Right cardiac atrium (tissue), 5 donors: ENCODE data around the gene LTO1. TPM values are rescaled to one million over a fixed set of nuclear protein-coding genes. Genes with fewer than 3 reads are reported as not detected.
A peak's percentile ranks its signal among the peaks of the same experiment; 100 is the strongest.

Experiments
- ATAC-seq, 2 donors: fragments of 200-7000 bp; cut with Tn5 transposase; one replicate each; pipeline versions ENCODE4 v1.8.0 to v1.9.1; 2020; ENCODE audit warnings: moderate library complexity in 2 of 2, mild to moderate bottlenecking in 1 of 2
- DNase-seq, 3 donors: peaks; one replicate each; pipeline ENCODE4 v3.0.0-alpha.2; 2020
- H3K27ac ChIP-seq: one replicate; pipeline ENCODE4 v1.5.1; 2013; ENCODE audit warnings: mild to moderate bottlenecking, low read length, control low read depth, moderate library complexity
- H3K27me3 ChIP-seq: one replicate; pipeline ENCODE4 v1.6.1; 2013; ENCODE audit not compliant: control insufficient read depth, insufficient read depth
- H3K4me1 ChIP-seq: one replicate; pipeline ENCODE4 v1.6.1; 2013; ENCODE audit warnings: low read length; ENCODE audit not compliant: control insufficient read depth, insufficient read depth
- H3K4me3 ChIP-seq: one replicate; pipeline ENCODE4 v1.5.1; 2013; ENCODE audit warnings: low read length, control low read depth
- H3K9me3 ChIP-seq: one replicate; pipeline ENCODE4 v1.6.1; 2013; ENCODE audit warnings: low read length; ENCODE audit not compliant: control insufficient read depth
- WGBS: extraction: QIAGEN DNeasy Blood & Tissue Kit; methylation state at CpG from one replicate; pipeline ENCODE4 v1.1.7; 2013; 5-methylcytosine and 5-hydroxymethylcytosine counted together
- intact Hi-C, 4 donors: fragments of 100-400 bp; cut with DNase I; formaldehyde crosslinking; loops; one replicate each; pipeline versions ENCODE4 v1.11.0 to v1.14.0; 2022 to 2023
- long read RNA-seq, 4 donors: library from polyadenylated mRNA; unstranded; transcript quantifications; one replicate each; pipeline ENCODE4 v2.0.0, GENCODE V29; 2020 to 2021
- polyA plus RNA-seq: library from polyadenylated mRNA; stranded (reverse); fragments of 200-250 nt; gene quantifications from one replicate; pipeline ENCODE4 v1.2.3, GENCODE V29; 2013
- total RNA-seq, 4 donors: library from RNA; stranded (reverse); fragmentation: NEBNext Ultra II Directional; extraction: Animal tissue kit (Norgen Biotek cat#: 25700); gene quantifications; one replicate each; pipeline ENCODE4 v1.2.1, GENCODE V29; 2021
- donor health status: healthy with polysubstance abuse.
- donor health status: DM: no; HTN: yes; CAD: no.
- donor health status: DM: no; HTN: no; CAD: no.
- donor health status: DM: no; HTN: yes; CAD: no; lungs with severe emphysema.
- donor health status: DM: yes; HTN: yes; CAD: no.

LTO1 gene, protein sequence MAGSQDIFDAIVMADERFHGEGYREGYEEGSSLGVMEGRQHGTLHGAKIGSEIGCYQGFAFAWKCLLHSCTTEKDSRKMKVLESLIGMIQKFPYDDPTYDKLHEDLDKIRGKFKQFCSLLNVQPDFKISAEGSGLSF
- 10 to 100 TPM in 3 of 4 donors, 1 to 10 TPM in 1; 8.7 to 13.6 (median 10.6) TPM for total RNA-seq
- 10.1 TPM for polyA plus RNA-seq
- long read RNA-seq, donor 1, transcript LTO1-201 (5 exons, 2,478 nt): major isoform, 6 of 20 reads
- long read RNA-seq, donor 1, partial matches to known transcripts: 2 of 20 reads
- long read RNA-seq, donor 1, other reads (novel, unspliced or antisense): 11 of 20 reads
- long read RNA-seq, donor 2, transcript LTO1-201 (5 exons, 2,478 nt): major isoform, 5 of 5 reads
- long read RNA-seq, donor 2, partial matches to known transcripts: 0 of 5 reads
- long read RNA-seq, donor 2, other reads (novel, unspliced or antisense): 0 of 5 reads
- long read RNA-seq, donor 3, transcript LTO1-201 (5 exons, 2,478 nt): major isoform, 6 of 93 reads
- long read RNA-seq, donor 3, transcript LTO1-215 (4 exons, 444 nt): minor isoform, 5 of 93 reads
- long read RNA-seq, donor 3, partial matches to known transcripts: 0 of 93 reads
- long read RNA-seq, donor 3, other reads (novel, unspliced or antisense): 81 of 93 reads
- long read RNA-seq, donor 4, partial matches to known transcripts: 0 of 5 reads
- long read RNA-seq, donor 4, other reads (novel, unspliced or antisense): 2 of 5 reads

DNA sequence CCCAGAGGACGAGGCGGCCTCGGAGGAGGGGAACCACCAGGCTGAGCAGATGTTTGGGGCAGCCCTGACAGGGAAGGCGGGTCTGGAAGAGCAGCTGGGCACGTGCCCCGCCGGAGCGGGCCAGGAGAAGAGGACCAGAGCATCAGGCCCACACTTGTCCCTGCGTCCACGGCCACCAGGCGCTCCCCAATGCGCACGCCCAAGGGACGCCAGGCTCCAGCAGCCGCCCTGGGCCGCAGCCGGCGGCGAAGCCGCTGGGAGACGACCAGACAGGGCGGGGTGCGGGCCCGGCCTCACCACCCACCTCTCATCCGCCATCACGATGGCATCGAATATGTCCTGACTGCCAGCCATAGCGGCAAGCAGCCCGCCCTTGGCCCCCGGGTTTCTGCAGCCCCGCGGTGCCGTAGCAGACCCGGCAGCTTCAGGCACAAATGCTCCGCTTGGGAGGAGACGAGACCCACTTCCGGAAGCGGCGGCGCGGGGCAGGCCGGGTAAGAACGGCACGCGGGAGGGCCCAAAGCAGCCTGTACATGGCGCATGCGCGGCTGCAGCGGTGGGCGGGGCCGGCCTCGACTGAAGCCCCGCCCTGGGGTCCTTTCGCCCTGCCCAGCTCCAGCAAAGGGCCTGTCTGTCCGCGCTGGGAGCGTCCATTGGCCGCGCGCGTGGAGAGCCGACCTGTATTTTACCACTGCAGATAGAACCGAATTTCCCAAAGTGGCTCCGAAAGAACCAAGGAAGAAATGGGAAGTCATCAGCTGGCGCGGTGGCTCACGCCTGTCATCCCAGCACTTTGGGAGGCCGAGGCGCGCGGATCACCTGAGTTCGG is at the start of gene LTO1:
Gene LTO1, minus strand, starts transcription at position 468 of the 829 bp plus-strand sequence. Its CDS starts 114 bp downstream, at position 354.
- intact Hi-C loops: no loop called here
- 4% methylated on average over 72 of the region's 72 CpGs for WGBS
- Histone ChIP-seq H3K4me3 (peak within 1 kb of the TSS; percentile 54), H3K9me3 (no peaks in the 10 kb centered on the region), H3K27me3 (no peaks in the 10 kb centered on the region), H3K27ac (peak within 1 kb of the TSS; percentile 71), H3K4me1 (peaks cover 3% of the 10 kb centered on the region)
- ATAC-seq: peak; percentile 98 to 99
- DNase-seq: peak; percentile 97 to 99 (median 99)

DNA sequence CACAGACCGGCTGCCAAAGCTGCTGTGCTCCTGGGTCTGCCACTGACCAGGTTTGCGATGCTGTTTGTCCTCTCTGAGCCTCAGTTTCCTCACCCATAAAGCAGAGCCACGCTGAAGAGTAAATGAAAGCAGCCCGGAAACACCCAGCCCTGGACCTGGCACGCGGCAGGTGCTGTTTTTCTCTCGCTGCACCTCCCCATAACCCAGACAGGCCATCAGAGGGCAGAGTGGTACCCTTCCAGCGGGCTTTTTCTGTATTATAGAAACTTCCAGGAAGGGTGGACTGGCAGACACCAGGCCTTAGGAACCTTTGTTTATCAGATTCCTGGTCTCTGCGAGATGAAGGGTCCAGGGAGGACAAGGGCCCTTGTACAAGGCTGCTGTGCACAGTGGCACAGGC is 46.6 kb upstream of the LTO1 start:
- no peaks in the 10 kb centered on the region for H3K9me3 ChIP-seq
- intact Hi-C loops: no loop called here

DNA sequence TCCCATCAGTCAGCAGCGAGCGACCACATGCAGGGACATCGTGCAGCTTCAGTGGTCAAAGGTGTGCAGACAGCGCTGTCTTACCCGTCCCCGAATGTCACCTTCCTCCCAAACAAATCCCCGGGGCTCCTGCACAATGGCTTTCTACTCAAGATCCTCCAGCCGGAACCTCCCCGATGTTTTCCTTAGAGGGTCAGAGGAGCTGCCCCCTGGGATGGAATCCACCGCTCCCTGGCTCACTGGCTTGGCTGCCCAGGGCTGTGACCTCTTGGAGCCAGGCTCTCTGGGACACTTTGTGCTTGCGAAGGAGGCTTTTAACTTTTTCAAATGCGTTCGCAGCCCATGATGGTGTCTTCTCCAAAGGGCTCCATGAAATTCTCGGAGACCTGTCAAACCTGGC is 46.0 kb upstream of the LTO1 start:
- no peak for DNase-seq
- H3K27me3 ChIP-seq: no peaks in the 10 kb centered on the region
- WGBS: 42% methylated on average over 14 of the region's 14 CpGs

More for the DNA sequence above, 46.6 kb upstream of the LTO1 start:
- H3K4me3 ChIP-seq: no peak overlapping the region
- no peak for ATAC-seq
- WGBS: 50% methylated on average over 9 of the region's 9 CpGs
- no peaks in the 10 kb centered on the region for H3K4me1 ChIP-seq
- no peak for DNase-seq
- H3K27me3 ChIP-seq: no peaks in the 10 kb centered on the region
- H3K27ac ChIP-seq: no peak overlapping the region

DNA sequence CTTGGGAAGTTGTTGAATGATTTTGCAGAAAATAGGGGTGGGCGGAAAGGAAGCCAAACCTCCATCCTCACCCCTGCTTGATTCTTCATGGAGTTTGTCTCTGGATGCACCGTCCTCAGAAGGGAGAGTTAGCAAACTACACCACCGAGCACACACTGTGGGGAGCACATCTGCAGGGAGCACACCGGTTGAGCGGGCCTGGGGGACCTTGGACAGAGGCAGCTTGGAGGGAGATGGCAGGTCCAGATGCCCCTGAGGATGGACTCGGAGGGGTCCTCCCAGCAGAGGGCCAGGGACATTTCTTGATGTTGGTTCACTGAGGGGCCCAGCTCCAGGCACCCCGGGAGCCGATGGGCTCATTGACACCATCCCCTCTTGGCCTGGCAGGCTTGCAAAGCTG is 43.8 kb upstream of the LTO1 start:
- no peaks in the 10 kb centered on the region for H3K9me3 ChIP-seq
- H3K27me3 ChIP-seq: no peaks in the 10 kb centered on the region
- no peak overlapping the region for H3K4me3 ChIP-seq
- intact Hi-C loops: no loop called here
- no peaks in the 10 kb centered on the region for H3K4me1 ChIP-seq
- DNase-seq (no peak), ATAC-seq (no peak)
- WGBS: 79% methylated on average over 8 of the region's 8 CpGs
- H3K27ac ChIP-seq: no peak overlapping the region

More for the DNA sequence above, 46.0 kb upstream of the LTO1 start:
- Histone ChIP-seq H3K4me3 (no peak overlapping the region), H3K27ac (no peak overlapping the region), H3K9me3 (no peaks in the 10 kb centered on the region), H3K4me1 (no peaks in the 10 kb centered on the region)
- no peak for ATAC-seq
- intact Hi-C loops: no loop called here

DNA sequence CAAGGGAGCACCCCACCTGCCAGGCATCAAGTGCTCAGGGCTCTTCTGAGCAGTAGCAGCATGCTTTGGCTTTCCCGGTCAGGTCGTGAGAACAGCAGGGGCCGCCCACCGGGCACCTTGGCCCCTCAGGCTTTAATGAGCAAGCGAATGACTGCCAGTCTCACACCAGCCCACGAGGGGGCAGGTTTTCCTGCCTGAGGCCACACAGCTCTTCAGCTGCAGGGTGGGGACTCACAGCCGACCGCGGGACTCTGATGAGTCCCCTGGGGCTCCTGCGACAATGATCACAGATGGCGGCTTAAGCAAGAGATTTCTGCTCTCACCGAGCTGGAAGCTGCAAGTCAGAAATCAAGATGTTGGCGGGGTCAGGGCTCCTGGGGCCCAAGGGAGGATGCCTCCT is 43.0 kb upstream of the LTO1 start:
- H3K27me3 ChIP-seq: no peaks in the 10 kb centered on the region
- DNase-seq (no peak), ATAC-seq (peak in 1 of 2 donors; percentile 29)
- WGBS: 5% methylated on average over 13 of the region's 13 CpGs
- no peaks in the 10 kb centered on the region for H3K4me1 ChIP-seq
- no peak overlapping the region for H3K27ac ChIP-seq
- H3K4me3 ChIP-seq: no peak overlapping the region
- no peaks in the 10 kb centered on the region for H3K9me3 ChIP-seq
- intact Hi-C loops: no loop called here

DNA sequence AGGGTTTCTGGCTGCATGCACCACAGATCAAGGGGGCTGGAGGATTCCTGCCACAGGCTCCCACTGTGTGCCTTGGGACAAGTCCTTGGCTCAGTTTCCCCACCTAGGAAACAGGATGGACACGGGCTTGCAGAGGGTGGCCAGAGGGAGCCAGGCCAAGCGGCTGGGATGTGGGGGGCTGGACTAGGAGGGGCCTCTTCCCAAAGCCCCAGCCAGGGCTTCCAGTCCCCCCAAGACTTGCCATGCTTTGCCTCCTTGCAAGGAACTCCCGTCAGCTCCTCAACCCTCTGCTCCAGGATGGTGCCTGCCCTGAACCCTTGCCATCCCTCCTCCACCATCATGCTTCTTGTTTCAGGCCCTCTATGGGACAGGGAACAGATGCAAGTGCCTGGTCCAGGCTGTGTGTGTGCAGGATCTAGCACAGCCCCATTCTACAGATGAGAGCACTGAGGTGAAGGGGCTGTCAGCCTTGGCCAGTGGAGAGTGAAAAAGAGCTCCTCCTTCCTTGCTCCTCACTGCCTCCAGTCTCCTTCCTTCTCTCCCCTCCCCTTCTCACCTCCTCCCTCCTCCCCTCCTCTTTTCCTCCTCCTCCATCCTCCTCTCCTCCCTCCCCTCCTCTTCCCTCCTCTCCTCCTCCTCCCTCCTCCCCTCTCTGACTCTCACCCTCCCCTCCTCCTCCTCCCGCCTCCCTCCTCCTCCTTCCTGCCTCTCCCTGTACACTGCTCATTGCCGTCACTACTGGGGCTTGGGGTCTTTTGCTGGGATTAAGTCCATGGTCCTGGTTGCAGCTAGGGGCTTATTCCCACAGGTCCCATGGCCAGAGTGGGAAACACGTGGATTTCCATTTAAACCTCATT is 42.0 kb upstream of the LTO1 start:
- Histone ChIP-seq H3K27ac (no peak overlapping the region), H3K4me3 (no peak overlapping the region), H3K27me3 (no peaks in the 10 kb centered on the region), H3K9me3 (no peaks in the 10 kb centered on the region), H3K4me1 (no peaks in the 10 kb centered on the region)
- WGBS: 55% methylated on average over 6 of the region's 6 CpGs
- intact Hi-C loops: no loop called here
- DNase-seq: no peak
- ATAC-seq: no peak

DNA sequence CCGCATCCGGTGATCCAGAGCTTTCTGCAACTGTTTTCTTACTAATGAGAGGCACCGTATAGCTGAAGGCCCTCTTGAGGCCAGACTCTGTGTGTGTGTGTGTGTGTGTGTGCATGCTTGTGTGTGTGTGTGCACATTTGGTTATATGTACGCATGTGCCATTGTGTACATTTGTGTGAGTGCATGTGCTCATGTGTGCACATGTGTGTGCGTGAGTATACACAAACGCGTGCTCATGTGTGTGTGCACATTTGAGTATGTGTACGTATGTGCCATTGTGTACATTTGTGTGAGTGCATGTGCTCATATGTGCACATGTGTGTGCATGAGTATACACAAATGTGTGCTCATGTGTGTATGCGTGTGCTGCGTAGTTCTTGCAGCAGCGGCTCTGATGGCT is 40.9 kb upstream of the LTO1 start:
- no peak for DNase-seq
- no peak for ATAC-seq
- Histone ChIP-seq H3K9me3 (no peaks in the 10 kb centered on the region), H3K27me3 (no peaks in the 10 kb centered on the region), H3K4me3 (no peak overlapping the region), H3K27ac (no peak overlapping the region), H3K4me1 (no peaks in the 10 kb centered on the region)
- WGBS: 80% methylated on average over 11 of the region's 11 CpGs
- intact Hi-C loops: no loop called here

DNA sequence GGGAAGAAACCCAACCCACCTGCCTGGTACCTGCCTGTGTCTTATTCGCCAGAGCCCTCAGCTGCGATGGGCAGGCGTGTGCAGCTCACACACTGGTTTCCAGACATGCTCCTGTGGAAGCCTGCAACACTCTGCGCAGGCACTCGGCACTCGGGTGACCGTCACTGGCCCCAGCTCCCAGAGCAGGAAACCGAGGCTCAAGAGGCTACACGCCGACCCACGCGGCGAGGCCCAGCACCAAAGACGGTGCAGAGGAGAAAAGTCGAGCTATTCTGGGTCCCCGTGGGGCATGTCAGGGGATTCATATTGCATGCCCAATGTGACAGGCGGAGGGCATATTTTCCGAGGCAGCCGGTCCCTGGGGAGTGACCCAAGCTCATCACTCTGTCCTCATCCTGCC is 40.3 kb upstream of the LTO1 start:
- Histone ChIP-seq H3K9me3 (no peaks in the 10 kb centered on the region), H3K4me1 (no peaks in the 10 kb centered on the region), H3K27ac (no peak overlapping the region), H3K4me3 (no peak overlapping the region), H3K27me3 (no peaks in the 10 kb centered on the region)
- 84% methylated on average over 19 of the region's 19 CpGs for WGBS
- ATAC-seq: no peak
- DNase-seq: no peak
- intact Hi-C loops: no loop called here

DNA sequence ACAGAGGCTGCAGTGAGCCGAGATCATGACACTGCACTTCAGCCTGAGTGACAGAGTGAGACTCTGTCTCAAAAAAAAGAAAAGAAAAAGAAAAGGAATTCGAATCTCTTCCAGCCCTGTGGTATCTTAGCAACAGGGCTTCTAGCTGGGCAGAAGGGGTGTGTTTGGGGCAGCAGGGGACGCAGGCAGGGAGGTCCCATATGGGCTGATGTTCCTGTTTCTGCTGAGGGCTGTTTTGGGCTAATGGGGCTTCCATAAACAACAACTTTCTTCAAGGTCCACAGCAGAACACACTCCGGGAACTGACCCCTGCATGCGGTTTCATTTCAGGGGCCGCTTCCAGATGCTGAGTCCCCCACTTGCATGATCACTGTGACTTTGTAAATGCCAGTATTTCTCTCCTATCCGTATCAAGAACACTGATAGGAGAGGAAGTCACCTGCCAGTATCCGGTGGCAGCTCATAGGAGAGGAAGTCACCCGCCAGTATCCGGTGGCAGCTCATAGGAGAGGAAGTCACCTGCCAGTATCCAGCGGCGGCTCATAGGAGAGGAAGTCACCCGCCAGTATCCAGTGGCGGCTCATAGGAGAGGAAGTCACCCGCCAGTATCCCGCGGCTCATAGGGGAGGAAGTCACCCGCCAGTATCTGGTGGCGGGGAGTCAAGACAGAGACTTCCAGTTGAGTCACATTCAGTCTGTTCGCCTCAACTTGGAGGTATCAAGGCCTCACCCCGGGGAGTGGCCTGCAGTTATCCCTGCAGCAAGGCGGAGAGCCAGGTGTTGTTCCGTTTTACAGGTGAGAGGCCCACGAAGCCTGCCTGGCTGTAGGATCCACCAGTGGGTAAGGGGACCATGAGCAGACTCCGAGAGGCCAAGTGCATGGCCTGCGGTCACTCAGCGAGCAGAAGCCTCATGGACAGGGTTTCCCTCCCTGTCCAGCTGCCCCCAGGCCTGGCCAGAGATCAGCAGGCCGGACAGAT is 37.0 kb upstream of the LTO1 start:
- ATAC-seq (no peak), DNase-seq (no peak)
- Histone ChIP-seq H3K27me3 (no peaks in the 10 kb centered on the region), H3K9me3 (no peaks in the 10 kb centered on the region), H3K4me1 (no peaks in the 10 kb centered on the region), H3K4me3 (no peak overlapping the region), H3K27ac (no peak overlapping the region)
- intact Hi-C loops: no loop called here
- WGBS: 60% methylated on average over 28 of the region's 28 CpGs
